ENCODE data around the gene PLEKHJ1.

Gene PLEKHJ1

DNA sequence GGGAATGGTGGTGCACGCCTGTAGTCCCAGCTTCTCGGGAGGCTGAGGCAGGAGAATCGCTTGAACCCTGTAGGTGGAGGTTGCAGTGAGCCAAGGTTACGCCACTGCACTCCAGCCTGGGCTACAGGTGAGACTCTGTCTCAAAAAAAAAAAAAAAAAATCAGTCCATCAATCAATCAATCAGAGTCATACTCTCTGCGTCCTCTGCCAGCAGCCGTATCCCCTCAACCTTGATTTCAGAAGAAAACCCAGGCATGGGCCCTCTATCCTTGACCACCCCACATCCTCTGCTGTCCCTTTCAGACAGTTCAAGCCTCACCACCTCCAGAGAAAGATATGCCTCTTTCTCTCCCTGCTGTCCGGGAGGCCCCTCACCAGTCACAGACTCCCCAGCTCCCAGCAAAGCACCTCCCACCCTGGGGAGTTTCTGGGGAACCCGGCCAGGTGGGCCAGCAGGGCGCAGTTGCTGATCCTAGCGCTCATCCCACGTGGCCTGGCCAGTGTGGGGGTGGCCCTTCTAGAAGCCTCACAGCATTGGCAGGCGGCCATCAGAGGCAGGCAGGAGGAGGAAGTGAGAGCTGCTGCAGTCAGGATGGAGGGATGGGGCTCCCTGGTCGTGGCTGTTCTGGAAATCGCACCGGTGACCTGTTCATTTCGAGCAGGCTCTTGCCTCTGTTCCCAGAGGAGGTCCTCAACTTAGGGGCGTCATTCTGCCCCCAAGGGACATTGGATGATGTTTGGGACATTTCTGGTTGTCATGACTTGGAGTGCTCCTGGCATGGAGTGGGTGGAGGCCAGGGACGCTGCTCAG, 30.3 kb upstream of the PLEKHJ1 start:
- H3K36me3 ChIP-seq (ENCODE audit: insufficient read depth, low read depth, low read length): peaks cover 3% of the 10 kb centered on the region
- no peak overlapping the region for H3K4me3 ChIP-seq (ENCODE audit: low read length)
- H3K9me3 ChIP-seq (ENCODE audit: insufficient read depth, low read depth, low read length): no peaks in the 10 kb centered on the region
- no peaks in the 10 kb centered on the region for H3K4me1 ChIP-seq (ENCODE audit: insufficient read depth, low read length)
- no peaks in the 10 kb centered on the region for H3K27me3 ChIP-seq (ENCODE audit: insufficient read depth, low read length)
- H3K27ac ChIP-seq (ENCODE audit: low read length): no peak overlapping the region
- H3K9ac ChIP-seq (ENCODE audit: low read depth, low read length): no peak overlapping the region

DNA sequence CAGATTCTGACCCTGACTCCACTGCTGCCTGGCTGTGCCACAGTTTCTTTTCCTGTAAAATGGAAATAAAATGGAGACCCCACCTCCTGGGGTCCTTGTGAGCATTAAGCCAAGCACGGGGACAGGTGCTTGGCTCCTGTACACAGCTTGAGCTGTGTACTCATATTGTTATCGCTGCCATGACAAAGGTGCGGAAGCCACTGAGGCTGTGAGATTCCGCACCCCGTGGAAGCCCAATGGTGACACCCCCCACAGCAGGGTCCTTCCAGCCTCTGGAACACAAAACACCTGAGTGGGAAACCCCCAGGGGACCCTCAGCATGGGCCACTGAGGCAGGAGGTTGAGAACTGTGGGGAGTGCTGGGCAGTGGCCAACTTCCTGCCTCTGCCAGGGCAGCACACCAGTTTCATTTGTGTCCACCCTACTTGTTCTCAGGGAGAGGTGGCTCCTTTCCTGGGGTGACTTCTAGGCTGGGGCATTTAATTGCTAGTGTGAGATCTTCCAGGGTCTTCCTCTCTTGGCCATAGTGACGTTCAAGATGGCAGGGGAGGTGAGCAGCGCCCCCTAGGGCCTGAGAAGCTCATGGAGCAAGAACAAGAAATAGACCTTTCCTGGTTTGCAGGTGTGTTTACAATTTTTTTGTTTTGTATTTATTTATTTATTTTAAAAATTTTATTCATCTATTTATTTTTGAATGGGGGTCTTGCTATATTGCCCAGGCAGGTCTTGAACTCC, 25.5 kb upstream of the PLEKHJ1 start:
- Histone ChIP-seq H3K27ac (ENCODE audit: low read length) (no peak overlapping the region), H3K4me1 (ENCODE audit: insufficient read depth, low read length) (no peaks in the 10 kb centered on the region), H3K36me3 (ENCODE audit: insufficient read depth, low read depth, low read length) (no peaks in the 10 kb centered on the region), H3K27me3 (ENCODE audit: insufficient read depth, low read length) (no peaks in the 10 kb centered on the region), H3K9ac (ENCODE audit: low read depth, low read length) (no peak overlapping the region), H3K9me3 (ENCODE audit: insufficient read depth, low read depth, low read length) (no peaks in the 10 kb centered on the region), H3K4me3 (ENCODE audit: low read length) (no peak overlapping the region)

DNA sequence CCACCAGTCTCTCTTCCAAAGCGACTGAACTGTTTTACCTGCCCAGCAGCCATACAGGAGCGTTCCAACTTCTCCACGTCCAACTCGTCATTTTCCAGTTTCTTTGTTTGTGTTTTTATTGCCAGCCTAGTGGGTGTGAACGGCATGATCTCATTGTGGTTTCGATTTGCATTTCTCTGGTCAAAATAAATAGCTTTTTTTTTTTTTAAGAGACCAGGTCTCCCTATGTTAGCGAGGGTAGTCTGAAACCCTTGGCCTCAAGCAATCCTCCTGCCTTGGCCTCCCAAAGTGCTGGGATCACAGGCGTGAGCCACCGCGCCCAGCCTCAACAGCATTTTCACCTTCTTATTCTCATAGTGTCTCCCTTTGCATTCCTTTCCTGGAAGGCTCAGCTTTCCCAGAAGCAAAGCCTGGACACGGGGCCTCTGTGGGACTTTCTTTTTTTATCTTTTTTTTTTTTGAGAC, 24.2 kb upstream of the PLEKHJ1 start:
- Histone ChIP-seq H3K4me3 (ENCODE audit: low read length) (no peak overlapping the region), H3K4me1 (ENCODE audit: insufficient read depth, low read length) (no peaks in the 10 kb centered on the region)

DNA sequence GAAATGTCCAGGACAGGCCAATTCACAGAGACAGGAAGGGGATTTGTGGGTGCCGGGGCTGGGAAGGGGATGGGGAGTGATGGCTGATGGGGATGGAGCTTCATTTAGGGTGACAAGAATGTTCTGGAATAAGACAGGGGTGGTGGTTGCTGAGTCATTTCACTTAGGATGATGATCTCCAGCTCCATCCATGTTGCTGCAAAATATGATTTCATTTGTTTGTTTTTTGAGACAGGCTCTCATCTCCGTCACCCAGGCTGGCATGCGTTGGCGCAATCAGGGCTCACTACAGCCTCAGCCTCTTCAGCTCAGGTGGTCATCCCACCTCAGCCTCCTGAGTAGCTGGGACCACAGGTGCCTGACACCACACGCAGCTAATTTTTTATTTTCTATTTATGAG, 23.2 kb upstream of the PLEKHJ1 start:
- no peak overlapping the region for H3K4me3 ChIP-seq (ENCODE audit: low read length)
- H3K9me3 ChIP-seq (ENCODE audit: insufficient read depth, low read depth, low read length): no peaks in the 10 kb centered on the region
- H3K27ac ChIP-seq (ENCODE audit: low read length): no peak overlapping the region
- H3K4me1 ChIP-seq (ENCODE audit: insufficient read depth, low read length): no peaks in the 10 kb centered on the region
- no peaks in the 10 kb centered on the region for H3K36me3 ChIP-seq (ENCODE audit: insufficient read depth, low read depth, low read length)
- no peak overlapping the region for H3K9ac ChIP-seq (ENCODE audit: low read depth, low read length)
- H3K27me3 ChIP-seq (ENCODE audit: insufficient read depth, low read length): peaks cover 6% of the 10 kb centered on the region; the same call in 1 of the 2 replicates

More for the DNA sequence above, 24.2 kb upstream of the PLEKHJ1 start:
- no peaks in the 10 kb centered on the region for H3K9me3 ChIP-seq (ENCODE audit: insufficient read depth, low read depth, low read length)
- no peak overlapping the region for H3K27ac ChIP-seq (ENCODE audit: low read length)
- no peaks in the 10 kb centered on the region for H3K36me3 ChIP-seq (ENCODE audit: insufficient read depth, low read depth, low read length)
- H3K9ac ChIP-seq (ENCODE audit: low read depth, low read length): no peak overlapping the region
- H3K27me3 ChIP-seq (ENCODE audit: insufficient read depth, low read length): no peaks in the 10 kb centered on the region

DNA sequence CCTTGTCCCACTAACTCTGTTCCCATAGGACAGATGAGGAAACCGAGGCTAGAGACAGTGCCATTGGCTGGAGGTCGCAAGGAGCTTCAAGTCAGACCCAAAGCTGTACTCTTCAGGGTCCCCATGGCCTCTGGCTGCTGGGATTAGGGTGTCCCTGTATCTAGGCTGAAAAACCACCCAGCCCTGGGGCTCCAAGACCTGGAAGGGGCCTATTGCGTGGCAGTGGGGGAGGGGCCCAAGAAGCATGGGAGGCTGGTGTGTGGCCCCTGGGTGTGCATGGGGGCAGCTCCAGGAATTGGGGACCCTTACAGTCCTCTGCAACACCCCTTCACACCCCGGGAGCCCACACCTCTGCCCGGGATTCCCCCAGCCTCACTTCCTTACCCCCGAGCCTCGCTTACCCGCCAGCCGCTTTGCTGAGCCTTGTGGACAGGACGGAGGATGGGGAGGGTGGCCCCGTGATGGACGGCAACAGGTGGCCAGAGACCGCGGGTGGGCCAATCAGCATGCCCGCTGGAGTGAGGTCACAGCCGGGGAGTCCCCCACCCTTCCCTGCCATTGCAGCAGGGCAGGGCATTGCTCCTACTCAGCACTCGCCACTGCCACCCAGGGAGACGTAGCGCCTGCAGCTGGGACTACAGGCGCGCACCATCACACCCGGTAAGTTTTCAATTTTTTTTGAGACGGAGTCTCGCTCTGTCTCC, 20.0 kb upstream of the PLEKHJ1 start, which contains the start of gene JSRP1:
Gene JSRP1, minus strand, starts transcription at position 436 of the 704 bp plus-strand sequence. CDS start 1,103 bp downstream, outside the sequence.
- H3K4me3 ChIP-seq (ENCODE audit: low read length): no peak within 1 kb of the TSS
- H3K9me3 ChIP-seq (ENCODE audit: insufficient read depth, low read depth, low read length): no peaks in the 10 kb centered on the region
- no peaks in the 10 kb centered on the region for H3K4me1 ChIP-seq (ENCODE audit: insufficient read depth, low read length)
- peaks cover 38% of the 10 kb centered on the region for H3K27me3 ChIP-seq (ENCODE audit: insufficient read depth, low read length)
- H3K36me3 ChIP-seq (ENCODE audit: insufficient read depth, low read depth, low read length): no peaks in the 10 kb centered on the region
- H3K27ac ChIP-seq (ENCODE audit: low read length): no peak within 1 kb of the TSS
- no peak within 1 kb of the TSS for H3K9ac ChIP-seq (ENCODE audit: low read depth, low read length)

DNA sequence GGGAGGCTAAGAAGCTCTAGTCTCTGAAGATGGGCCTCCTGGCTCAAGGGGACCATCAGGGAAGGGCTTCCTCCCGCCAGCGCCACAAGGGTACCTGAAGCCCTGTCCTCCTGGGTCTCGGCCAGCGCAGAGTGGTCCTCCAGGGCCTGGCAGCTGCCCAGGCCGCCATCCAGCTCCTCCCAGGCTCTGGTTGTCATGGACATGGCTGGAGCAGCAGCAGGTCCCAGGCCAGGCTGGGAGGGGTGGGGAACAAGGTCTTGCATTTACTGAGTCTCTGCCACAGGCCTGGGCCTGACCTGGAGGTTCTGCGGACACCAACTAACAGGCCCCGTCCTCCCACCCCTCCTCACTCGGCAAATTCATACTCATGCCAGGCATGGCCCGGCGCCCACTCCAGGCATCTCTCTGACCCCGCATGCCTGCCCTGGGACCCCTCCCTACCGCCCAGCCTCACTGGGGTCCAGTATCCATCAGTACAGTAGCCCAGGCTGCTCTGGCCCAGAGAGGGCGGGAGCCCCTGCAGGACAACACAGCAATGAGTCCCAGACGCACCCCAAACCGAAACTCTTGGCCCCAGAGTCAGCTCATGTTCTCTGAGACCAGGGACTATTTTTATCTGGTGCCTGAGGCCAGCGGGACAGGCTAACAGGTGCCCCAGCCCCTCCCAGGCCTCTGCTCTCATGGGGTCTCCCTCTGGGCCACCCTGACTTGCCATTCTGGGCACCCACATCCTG, 19.1 kb upstream of the PLEKHJ1 start:
- no peaks in the 10 kb centered on the region for H3K36me3 ChIP-seq (ENCODE audit: insufficient read depth, low read depth, low read length)
- no peaks in the 10 kb centered on the region for H3K4me1 ChIP-seq (ENCODE audit: insufficient read depth, low read length)
- H3K27me3 ChIP-seq (ENCODE audit: insufficient read depth, low read length): peaks cover 47% of the 10 kb centered on the region
- H3K9ac ChIP-seq (ENCODE audit: low read depth, low read length): no peak overlapping the region
- no peaks in the 10 kb centered on the region for H3K9me3 ChIP-seq (ENCODE audit: insufficient read depth, low read depth, low read length)
- H3K4me3 ChIP-seq (ENCODE audit: low read length): no peak overlapping the region
- no peak overlapping the region for H3K27ac ChIP-seq (ENCODE audit: low read length)

DNA sequence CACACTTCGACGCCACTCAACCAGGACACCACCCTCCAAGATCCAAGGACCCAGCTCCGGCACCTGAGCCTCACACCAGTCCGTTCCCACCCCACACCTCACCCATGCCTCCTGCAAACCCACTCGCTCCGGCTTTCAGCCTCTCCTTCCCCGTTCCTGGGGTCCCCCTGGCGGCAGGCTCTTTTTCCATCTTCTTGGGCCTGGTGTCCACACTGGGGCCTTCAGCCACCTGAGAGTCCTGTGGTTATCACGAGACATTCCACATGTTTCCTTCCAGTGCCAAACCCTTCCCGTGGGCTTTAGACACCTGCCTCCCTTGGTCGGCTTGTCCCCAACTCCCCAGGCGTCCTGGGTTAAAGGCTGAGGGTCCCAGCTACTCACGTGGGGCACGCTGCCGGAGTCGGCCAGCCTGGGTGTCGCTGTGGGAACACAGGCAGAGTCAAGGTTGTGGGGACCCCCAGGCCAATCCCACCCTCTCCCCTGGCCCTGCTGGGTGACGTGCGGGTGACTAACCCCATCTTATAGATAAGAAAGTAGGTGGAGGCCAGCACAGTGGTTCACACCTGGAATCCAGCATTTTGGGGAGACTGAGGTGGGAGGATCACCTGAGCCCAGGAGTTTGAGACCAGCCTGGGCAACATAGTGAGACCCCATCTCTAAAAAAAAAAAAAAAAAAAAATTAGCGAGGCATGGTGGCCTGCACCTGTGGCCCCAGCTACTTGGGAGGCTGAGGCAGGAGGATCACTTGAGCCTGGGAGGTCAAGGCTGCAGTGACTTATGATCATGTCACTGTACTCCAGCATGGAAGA, 18.1 kb upstream of the PLEKHJ1 start:
- Histone ChIP-seq H3K4me3 (ENCODE audit: low read length) (peak overlapping the region; percentile 67), H3K9ac (ENCODE audit: low read depth, low read length) (no peak overlapping the region; the same call in 1 of the 2 replicates), H3K27me3 (ENCODE audit: insufficient read depth, low read length) (peaks cover 53% of the 10 kb centered on the region)

DNA sequence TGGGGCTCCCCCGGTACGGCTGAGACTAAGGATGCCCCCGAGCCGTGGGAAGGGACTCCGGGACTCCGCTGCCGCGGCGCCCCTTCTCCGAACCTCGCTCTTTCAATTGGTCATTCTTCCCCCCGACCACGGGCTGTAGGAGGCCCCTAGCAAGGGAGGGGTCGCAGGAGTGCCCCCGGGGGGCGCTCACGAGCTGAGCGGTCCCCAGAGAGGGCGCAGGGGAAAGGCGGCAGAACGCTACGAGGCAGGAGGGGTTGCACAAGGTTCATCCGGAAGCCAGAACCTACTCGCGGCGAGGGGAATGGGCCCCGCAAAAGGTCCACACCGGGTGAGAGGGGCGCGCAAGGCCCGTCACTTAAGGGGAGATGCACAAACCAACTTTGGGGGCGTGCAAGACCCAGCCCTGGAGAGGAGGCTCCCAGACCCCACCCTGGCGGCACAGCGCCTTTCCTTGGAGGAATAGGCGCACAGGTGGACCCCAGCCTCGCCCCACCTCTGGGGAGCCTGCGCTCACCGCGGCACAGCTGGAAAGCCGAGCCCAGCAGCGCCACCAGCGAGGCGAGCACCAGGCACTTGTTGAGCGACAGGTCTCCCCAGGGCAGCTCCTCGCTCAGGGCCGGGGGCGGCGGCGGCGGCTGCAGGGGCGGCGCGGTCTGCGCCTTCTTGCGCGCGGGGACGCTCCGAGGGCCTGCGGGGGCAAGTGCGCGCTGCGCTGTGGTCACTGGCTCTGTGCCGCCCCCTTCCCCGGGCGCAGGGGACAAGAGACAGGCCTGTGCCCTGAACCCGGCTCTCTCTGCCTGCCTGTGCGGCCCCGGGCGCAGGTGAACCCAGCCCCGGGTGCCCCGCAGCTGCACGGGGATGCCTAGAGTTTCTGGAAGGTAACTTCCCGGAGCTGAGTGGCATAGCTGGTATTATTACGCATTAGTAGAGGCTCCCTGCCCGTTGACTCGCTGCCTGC, 17.3 kb upstream of the PLEKHJ1 start:
- no peaks in the 10 kb centered on the region for H3K9me3 ChIP-seq (ENCODE audit: insufficient read depth, low read depth, low read length)
- H3K4me3 ChIP-seq (ENCODE audit: low read length): peak overlapping the region; percentile 67
- no peak overlapping the region for H3K27ac ChIP-seq (ENCODE audit: low read length)
- no peaks in the 10 kb centered on the region for H3K4me1 ChIP-seq (ENCODE audit: insufficient read depth, low read length)
- no peak overlapping the region; the same call in 1 of the 2 replicates for H3K9ac ChIP-seq (ENCODE audit: low read depth, low read length)
- H3K27me3 ChIP-seq (ENCODE audit: insufficient read depth, low read length): peaks cover 53% of the 10 kb centered on the region
- H3K36me3 ChIP-seq (ENCODE audit: insufficient read depth, low read depth, low read length): no peaks in the 10 kb centered on the region

More for the DNA sequence above, 18.1 kb upstream of the PLEKHJ1 start:
- H3K4me1 ChIP-seq (ENCODE audit: insufficient read depth, low read length): no peaks in the 10 kb centered on the region
- H3K27ac ChIP-seq (ENCODE audit: low read length): no peak overlapping the region
- no peaks in the 10 kb centered on the region for H3K9me3 ChIP-seq (ENCODE audit: insufficient read depth, low read depth, low read length)
- H3K36me3 ChIP-seq (ENCODE audit: insufficient read depth, low read depth, low read length): no peaks in the 10 kb centered on the region

DNA sequence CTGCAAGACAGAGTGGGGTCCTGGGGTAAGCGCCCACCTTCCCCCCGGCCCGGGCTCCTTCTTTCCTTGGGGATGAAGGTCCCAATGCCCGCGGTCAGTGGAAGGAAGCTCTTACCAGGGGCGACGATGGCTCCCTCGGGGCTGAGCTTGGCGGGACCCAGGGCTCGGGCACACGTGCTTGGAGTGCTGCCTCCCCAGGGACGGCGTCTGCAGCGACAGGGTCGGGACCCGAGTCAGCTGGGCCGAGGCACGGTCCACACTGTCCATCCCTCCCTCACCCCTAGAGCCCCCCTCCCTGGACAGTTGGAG, 16.6 kb upstream of the PLEKHJ1 start:
- no peak overlapping the region for H3K9ac ChIP-seq (ENCODE audit: low read depth, low read length)
- H3K9me3 ChIP-seq (ENCODE audit: insufficient read depth, low read depth, low read length): no peaks in the 10 kb centered on the region
- peak overlapping the region; percentile 67; the same call in 1 of the 2 replicates for H3K4me3 ChIP-seq (ENCODE audit: low read length)
- no peaks in the 10 kb centered on the region for H3K36me3 ChIP-seq (ENCODE audit: insufficient read depth, low read depth, low read length)
- no peaks in the 10 kb centered on the region for H3K4me1 ChIP-seq (ENCODE audit: insufficient read depth, low read length)
- H3K27ac ChIP-seq (ENCODE audit: low read length): no peak overlapping the region
- peaks cover 53% of the 10 kb centered on the region for H3K27me3 ChIP-seq (ENCODE audit: insufficient read depth, low read length)

Data from iPS-20b (cell line).